GM19455 (cell line): ENCODE data around the gene SGSH.

Source experiments
- ATAC-seq: cut with Tn5 transposase; IDR thresholded peaks from one replicate; pipeline ENCODE4 v1.9.1; 2021; ENCODE audit not compliant: unreplicated experiment

Gene SGSH

DNA sequence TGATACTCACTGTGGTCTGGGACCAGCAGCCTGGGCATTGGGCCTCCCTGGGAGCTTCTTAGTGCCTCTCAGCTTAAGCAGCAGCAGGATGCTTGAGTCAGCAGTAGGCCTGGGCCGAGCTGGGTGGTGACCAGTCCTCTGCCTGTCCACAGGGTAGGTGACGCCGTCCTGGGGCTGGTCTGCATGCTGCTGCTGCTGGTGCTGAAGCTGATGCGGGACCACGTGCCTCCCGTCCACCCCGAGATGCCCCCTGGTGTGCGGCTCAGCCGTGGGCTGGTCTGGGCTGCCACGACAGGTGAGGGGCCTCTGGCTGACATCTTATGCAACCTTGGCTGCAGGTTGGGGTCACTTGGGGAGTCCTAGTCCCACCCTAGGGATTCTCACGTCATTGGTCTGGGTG is 7.5 kb upstream of the SGSH start:
- ATAC-seq: no peak

DNA sequence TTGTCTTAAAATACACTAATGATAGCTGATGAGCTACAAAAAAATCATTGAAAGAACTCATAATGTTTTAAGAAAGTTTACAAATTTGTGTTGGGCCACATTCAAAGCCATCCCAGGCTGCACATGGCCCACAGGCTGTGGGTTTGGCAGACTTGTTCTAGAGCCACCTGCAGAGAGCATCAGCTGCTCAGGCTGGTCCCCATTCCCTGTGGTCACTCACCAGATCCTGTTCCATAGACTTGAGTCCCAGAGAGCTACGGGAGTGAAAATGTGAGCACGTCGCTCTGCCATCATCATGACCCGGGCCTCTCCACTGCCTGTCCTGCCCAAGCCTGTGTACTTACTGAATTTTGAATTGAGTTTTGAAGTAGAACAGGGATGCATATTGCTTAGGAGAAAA is 7.0 kb upstream of the SGSH start:
- no peak for ATAC-seq

DNA sequence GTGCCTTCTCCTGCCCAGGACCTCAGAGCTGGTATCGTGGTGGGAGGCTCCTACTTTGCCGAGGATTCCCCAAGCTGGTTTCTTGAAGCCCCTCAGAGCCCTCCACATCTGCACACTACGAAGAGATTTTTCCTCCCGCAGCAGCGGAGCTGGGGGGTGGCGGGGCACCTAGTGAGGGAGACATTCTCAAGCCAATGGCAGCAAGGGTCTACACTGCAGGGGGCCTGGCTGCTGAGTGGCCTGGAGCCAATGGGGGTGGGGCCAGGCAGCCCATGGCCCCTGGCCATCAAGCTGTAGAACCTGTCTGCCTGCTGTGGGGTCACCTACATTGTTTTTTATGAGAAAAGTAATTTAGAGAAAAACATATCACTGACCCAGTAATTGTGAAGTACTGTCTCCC is 5.1 kb upstream of the SGSH start:
- no peak for ATAC-seq

- no peak for ATAC-seq
Observed at GRCh38 chr17:80224683-80225082, 4.5 kb upstream of the SGSH start.

- no peak for ATAC-seq
Observed at GRCh38 chr17:80223838-80224497, 3.8 kb upstream of the SGSH start.

DNA sequence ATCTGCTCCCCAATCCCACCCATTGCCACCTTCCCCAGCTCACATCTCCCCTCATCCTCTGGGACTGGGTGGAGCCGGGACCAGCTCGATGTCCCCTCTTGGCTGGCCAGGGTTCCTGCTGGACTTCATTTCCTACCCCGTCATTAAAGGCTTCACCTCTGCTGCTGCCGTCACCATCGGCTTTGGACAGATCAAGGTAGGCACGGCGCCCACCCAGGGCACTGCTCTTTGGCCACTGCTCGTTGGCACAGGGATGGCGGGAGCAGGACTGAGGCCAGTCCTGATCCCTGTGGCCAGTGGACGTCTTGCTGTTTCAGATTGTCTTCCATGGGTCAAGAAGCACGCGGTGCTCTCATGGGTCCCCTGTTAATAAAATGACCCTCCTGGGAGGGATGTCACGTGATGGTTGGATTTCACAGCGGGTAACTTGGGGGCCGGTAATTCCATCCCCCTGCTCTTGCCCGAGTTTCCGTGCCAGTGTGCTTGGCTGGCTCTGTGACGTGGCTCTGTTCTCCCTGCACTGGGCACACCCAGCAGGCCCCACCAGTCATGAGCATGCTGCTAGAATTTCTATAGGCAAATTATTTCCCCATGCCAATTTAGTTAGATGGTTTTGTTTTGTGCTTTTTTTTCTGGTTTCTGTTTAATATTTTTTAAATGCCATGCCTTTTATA is 3.1 kb upstream of the SGSH start:
- no peak for ATAC-seq

GRCh38 chr17:80222376-80223141 is 2.4 kb upstream of the SGSH start:
- no peak for ATAC-seq

GRCh38 chr17:80221351-80222105 is 1.4 kb upstream of the SGSH start:
- no peak for ATAC-seq

DNA sequence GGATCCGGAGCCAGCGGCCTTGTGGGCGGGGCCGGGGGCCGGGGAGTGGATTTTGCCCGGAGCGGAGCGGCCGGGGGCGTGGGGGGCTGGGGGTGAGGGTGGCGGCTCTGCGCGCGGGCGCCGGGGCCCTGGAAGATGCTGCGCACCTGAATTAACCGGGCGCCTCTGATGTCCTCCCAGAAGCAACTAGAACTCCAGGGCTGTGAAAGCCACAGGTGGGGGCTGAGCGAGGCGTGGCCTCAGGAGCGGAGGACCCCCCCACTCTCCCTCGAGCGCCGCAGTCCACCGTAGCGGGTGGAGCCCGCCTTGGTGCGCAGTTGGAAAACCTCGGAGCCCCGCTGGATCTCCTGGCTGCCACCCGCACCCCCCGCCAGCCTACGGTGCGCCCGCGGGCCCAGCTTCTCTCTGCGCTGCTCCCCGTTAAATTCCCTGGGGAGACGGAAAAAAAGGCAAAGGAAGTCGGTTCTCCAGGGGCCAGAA is 643 bp upstream of the SGSH start:
- peak; percentile 8 for ATAC-seq

GRCh38 chr17:80219763-80220053 is 425 bp downstream of the SGSH start:
- ATAC-seq: peak; percentile 16

- ATAC-seq: peak; percentile 37
Observed at GRCh38 chr17:80219013-80219762, 945 bp downstream of the SGSH start.

- no peak for ATAC-seq
Observed at GRCh38 chr17:80218391-80218790, 1.7 kb downstream of the SGSH start.

GRCh38 chr17:80217703-80218362 is 2.3 kb downstream of the SGSH start:
- no peak for ATAC-seq

DNA sequence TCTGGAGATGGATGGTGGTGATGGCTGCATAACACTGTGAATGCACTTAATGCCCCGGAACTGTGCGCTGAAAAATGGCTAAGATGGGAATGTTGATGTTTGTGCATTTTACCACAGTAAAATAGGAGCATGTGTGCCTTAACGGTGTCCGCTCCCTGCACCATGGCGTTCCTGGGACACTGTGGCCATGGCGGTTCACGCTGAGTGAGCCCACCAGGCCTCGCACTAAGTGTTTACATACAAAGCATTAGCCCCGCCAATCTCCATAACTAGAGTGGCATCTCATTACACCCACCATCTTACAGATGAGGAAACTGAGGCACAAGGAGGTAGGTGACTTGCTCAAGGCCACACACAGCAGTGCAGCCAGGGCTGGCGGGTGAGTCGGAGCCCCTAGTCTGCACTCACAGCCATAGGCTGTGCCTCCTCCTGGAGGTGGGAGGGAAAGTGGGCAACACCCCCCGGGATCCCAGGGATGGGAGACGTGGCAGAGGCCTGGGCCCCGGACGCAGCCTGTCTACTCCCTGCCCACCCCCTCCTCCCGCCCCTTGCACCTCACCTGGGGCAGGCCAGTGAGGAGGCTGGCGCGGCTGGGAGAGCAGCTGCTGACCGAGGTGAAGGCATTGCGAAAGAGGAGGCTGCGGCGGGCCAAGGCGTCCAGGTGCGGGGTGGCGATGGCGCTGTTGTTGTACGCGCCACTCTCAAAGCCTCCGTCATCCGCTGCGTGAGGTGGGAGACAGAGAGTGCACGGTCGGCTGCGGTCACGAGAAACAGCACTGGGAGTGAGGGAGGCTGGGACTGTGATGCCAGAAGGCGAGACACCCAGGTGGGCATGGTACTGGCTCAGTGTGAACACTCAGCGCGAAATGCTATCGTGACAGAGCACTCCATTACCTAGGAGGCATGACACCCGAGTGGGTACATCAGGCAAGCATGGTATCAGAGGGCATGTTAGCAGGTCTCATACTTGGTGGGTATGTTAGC is 3.4 kb downstream of the SGSH start:
- no peak for ATAC-seq

- no peak for ATAC-seq
Observed at GRCh38 chr17:80214878-80215210, 5.3 kb downstream of the SGSH start.

- ATAC-seq: no peak
Observed at GRCh38 chr17:80214012-80214877, 5.9 kb downstream of the SGSH start.

DNA sequence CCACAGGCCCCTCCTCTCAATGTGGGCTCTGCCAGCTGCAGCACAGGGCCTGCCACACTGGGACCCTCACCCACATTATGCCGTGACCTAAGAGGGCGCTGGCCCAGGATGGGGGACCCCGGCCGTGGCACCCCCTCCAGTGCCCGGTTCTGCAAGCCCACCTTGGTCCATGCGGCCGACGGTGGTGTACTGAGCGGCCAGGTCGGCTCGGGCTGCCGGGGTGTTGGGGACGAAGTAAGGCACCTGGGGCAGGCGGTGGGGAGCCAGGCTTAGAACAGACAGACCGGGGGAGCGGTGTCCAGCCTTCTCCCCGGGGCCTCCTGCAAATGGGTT is 6.5 kb downstream of the SGSH start:
- no peak for ATAC-seq

- ATAC-seq: no peak
Observed at GRCh38 chr17:80212962-80213642, 7.0 kb downstream of the SGSH start.
